ENCODE data around the gene COPS8. TPM values are rescaled to one million over a fixed set of nuclear protein-coding genes. Genes with fewer than 3 reads are reported as not detected.
A peak's percentile ranks its signal among the peaks of the same experiment; 100 is the strongest.

Gene COPS8
- total RNA-seq, 4 donors from 2014 or later: 57.1 to 84.5 (median 72.4) TPM

GRCh38 chr2:237053066-237053465 lies 32.6 kb upstream of the COPS8 start:
- Histone ChIP-seq H3K36me3 (no peaks in the 10 kb centered on the region), H3K27me3 (no peaks in the 10 kb centered on the region), H3K27ac (no peak overlapping the region), H3K4me3 (replicated peaks in 1 of 3) (no peak overlapping the region), H3K4me1 (no peaks in the 10 kb centered on the region), H3K9me3 (no peaks in the 10 kb centered on the region)
- WGBS, 2 donors: 89 to 96% methylated on average over 2 of the region's 2 CpGs
- intact Hi-C loops (cut with DNase I): no loop called here
- DNase-seq: no peak
- TF ChIP-seq CTCF (IDR thresholded peaks at IDR 0.05): no peak
- TF ChIP-seq POLR2A (IDR thresholded peaks at IDR 0.05): no peak

GRCh38 chr2:237055386-237056100 lies 30.1 kb upstream of the COPS8 start:
- peaks cover 0 to 14% of the 10 kb centered on the region in 2 donors for H3K4me1 ChIP-seq
- TF ChIP-seq CTCF (IDR thresholded peaks at IDR 0.05) (no peak), POLR2A (IDR thresholded peaks at IDR 0.05) (no peak)
- no peak overlapping the region for H3K27ac ChIP-seq
- 92 to 93% methylated on average over 9 of the region's 9 CpGs for WGBS, 2 donors
- H3K4me3 ChIP-seq (replicated peaks in 1 of 3): no peak overlapping the region
- no peak for DNase-seq
- intact Hi-C loops (cut with DNase I): no loop called here
- H3K36me3 ChIP-seq: no peaks in the 10 kb centered on the region
- H3K9me3 ChIP-seq: no peaks in the 10 kb centered on the region
- no peaks in the 10 kb centered on the region for H3K27me3 ChIP-seq

GRCh38 chr2:237056287-237056875 lies 29.3 kb upstream of the COPS8 start:
- Histone ChIP-seq H3K9me3 (no peaks in the 10 kb centered on the region), H3K4me1 (peaks cover 0 to 17% of the 10 kb centered on the region in 2 donors), H3K27me3 (no peaks in the 10 kb centered on the region), H3K36me3 (no peaks in the 10 kb centered on the region), H3K4me3 (replicated peaks in 1 of 3) (no peak overlapping the region), H3K27ac (no peak overlapping the region)
- peak in 1 of 2 donors; percentile 17 for DNase-seq
- WGBS, 2 donors: 80 to 94% methylated on average over 6 to 7 of the region's 11 CpGs
- intact Hi-C loops (cut with DNase I): no loop called here
- TF ChIP-seq CTCF (IDR thresholded peaks at IDR 0.05) (no peak), POLR2A (IDR thresholded peaks at IDR 0.05) (no peak)

GRCh38 chr2:237057107-237057506 lies 28.6 kb upstream of the COPS8 start:
- intact Hi-C loops (cut with DNase I): no loop called here
- WGBS, 2 donors: 95 to 96% methylated on average over 5 of the region's 5 CpGs

GRCh38 chr2:237057893-237058300 lies 27.8 kb upstream of the COPS8 start:
- no peak for TF ChIP-seq POLR2A (IDR thresholded peaks at IDR 0.05)
- no peak for TF ChIP-seq CTCF (IDR thresholded peaks at IDR 0.05)
- H3K4me1 ChIP-seq: peaks cover 0 to 17% of the 10 kb centered on the region in 2 donors
- H3K9me3 ChIP-seq: no peaks in the 10 kb centered on the region
- H3K27me3 ChIP-seq: no peaks in the 10 kb centered on the region
- no peak overlapping the region for H3K4me3 ChIP-seq (replicated peaks in 1 of 3)
- no peak overlapping the region for H3K27ac ChIP-seq
- DNase-seq: no peak
- no peaks in the 10 kb centered on the region for H3K36me3 ChIP-seq
- intact Hi-C loops (cut with DNase I): no loop called here
- 89 to 92% methylated on average over 5 of the region's 5 CpGs for WGBS, 2 donors

More at GRCh38 chr2:237057107-237057506, 28.6 kb upstream of the COPS8 start:
- no peaks in the 10 kb centered on the region for H3K36me3 ChIP-seq
- no peaks in the 10 kb centered on the region for H3K27me3 ChIP-seq
- no peak overlapping the region for H3K27ac ChIP-seq
- H3K4me1 ChIP-seq: peaks cover 0 to 17% of the 10 kb centered on the region in 2 donors
- H3K4me3 ChIP-seq (replicated peaks in 1 of 3): no peak overlapping the region
- TF ChIP-seq POLR2A (IDR thresholded peaks at IDR 0.05): no peak
- no peak for DNase-seq
- H3K9me3 ChIP-seq: no peaks in the 10 kb centered on the region

All from thyroid gland (tissue), 4 donors.